ENCODE data around the gene ACTN2. TPM values are rescaled to one million over a fixed set of nuclear protein-coding genes. Genes with fewer than 3 reads are reported as not detected.

Gene ACTN2
- polyA plus RNA-seq, 1 experiment: not detected

DNA sequence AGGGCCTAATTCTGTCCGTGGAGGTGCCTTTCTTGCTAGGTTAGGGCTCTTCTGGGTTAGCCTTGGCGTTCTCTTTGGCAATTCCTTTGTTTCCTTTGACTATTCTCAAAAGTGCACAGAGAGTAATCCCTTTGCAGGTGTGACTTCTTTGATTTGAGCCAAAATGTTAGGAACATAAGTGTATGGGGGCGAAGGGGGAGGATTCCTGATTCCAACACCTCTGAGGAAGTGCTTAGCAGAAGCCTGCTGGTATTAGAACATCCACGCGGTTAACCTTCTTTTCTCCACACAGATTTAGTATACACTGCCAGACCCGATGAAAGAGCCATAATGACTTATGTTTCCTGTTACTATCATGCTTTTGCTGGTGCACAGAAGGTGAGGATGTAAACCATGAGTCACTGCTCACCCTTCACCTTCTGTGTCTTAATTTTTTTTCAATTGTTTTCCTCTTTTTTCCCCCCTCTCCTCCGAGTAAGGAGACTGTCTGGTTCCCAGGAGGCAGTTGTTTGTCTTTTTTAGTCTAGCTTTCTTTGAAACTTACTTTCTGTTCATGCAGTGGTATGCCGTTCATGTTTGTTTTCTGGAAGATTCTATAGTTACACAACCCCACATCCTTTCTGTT is 48.0 kb downstream of the ACTN2 start:
- no peak overlapping the region for H3K4me3 ChIP-seq (ENCODE audit: low read depth, low read length)
- ChIA-PET POLR2A (no interaction called here), CTCF (no interaction called here)
- TF ChIP-seq, protein P1, sequence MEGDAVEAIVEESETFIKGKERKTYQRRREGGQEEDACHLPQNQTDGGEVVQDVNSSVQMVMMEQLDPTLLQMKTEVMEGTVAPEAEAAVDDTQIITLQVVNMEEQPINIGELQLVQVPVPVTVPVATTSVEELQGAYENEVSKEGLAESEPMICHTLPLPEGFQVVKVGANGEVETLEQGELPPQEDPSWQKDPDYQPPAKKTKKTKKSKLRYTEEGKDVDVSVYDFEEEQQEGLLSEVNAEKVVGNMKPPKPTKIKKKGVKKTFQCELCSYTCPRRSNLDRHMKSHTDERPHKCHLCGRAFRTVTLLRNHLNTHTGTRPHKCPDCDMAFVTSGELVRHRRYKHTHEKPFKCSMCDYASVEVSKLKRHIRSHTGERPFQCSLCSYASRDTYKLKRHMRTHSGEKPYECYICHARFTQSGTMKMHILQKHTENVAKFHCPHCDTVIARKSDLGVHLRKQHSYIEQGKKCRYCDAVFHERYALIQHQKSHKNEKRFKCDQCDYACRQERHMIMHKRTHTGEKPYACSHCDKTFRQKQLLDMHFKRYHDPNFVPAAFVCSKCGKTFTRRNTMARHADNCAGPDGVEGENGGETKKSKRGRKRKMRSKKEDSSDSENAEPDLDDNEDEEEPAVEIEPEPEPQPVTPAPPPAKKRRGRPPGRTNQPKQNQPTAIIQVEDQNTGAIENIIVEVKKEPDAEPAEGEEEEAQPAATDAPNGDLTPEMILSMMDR (IDR thresholded peaks at IDR 0.05; ENCODE audit: insufficient read depth, low read depth, low read length): no peak
- H3K27me3 ChIP-seq (ENCODE audit: control insufficient read depth, insufficient read depth, low read length): no peaks in the 10 kb centered on the region
- DNase-seq (ENCODE audit: low read depth): no peak
- H3K36me3 ChIP-seq (ENCODE audit: control insufficient read depth, insufficient read depth, low read length): no peaks in the 10 kb centered on the region

DNA sequence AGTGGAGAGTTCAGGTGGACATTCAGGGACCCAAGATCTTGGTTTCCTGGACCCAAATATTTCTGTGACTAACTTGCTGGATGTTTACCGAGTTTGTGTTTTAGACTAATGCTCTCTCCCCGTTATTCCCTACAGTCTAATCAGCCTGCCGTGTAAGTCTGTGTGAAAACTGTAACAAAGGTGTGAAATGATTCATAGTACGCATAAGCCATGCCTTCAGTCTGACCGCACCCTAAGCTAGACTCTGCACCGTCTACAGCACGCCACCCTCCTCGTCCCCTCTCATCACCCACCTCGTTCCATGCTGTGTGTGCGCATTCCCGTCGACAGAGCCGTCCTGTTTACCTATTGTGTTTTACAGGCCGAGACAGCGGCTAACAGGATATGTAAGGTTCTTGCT is 50.5 kb downstream of the ACTN2 start:
- H3K27me3 ChIP-seq (ENCODE audit: control insufficient read depth, insufficient read depth, low read length): no peaks in the 10 kb centered on the region
- no peak for DNase-seq (ENCODE audit: low read depth)
- H3K4me3 ChIP-seq (ENCODE audit: low read depth, low read length): no peak overlapping the region
- TF ChIP-seq, protein P1 (IDR thresholded peaks at IDR 0.05; ENCODE audit: insufficient read depth, low read depth, low read length): no peak
- ChIA-PET POLR2A (no interaction called here), CTCF (no interaction called here)
- H3K36me3 ChIP-seq (ENCODE audit: control insufficient read depth, insufficient read depth, low read length): no peaks in the 10 kb centered on the region

GRCh38 chr1:236741753-236742152 is 55.5 kb downstream of the ACTN2 start:
- ChIA-PET CTCF (no interaction called here), POLR2A (no interaction called here)
- Histone ChIP-seq H3K36me3 (ENCODE audit: control insufficient read depth, insufficient read depth, low read length) (no peaks in the 10 kb centered on the region), H3K27me3 (ENCODE audit: control insufficient read depth, insufficient read depth, low read length) (no peaks in the 10 kb centered on the region), H3K4me3 (ENCODE audit: low read depth, low read length) (no peak overlapping the region)
- TF ChIP-seq, protein P1 (IDR thresholded peaks at IDR 0.05; ENCODE audit: insufficient read depth, low read depth, low read length): no peak
- no peak for DNase-seq (ENCODE audit: low read depth)

- Histone ChIP-seq H3K36me3 (ENCODE audit: control insufficient read depth, insufficient read depth, low read length) (no peaks in the 10 kb centered on the region), H3K4me3 (ENCODE audit: low read depth, low read length) (no peak overlapping the region), H3K27me3 (ENCODE audit: control insufficient read depth, insufficient read depth, low read length) (no peaks in the 10 kb centered on the region)
- POLR2A ChIA-PET: no interaction called here
- CTCF ChIA-PET: no interaction called here
- TF ChIP-seq, protein P1 (IDR thresholded peaks at IDR 0.05; ENCODE audit: insufficient read depth, low read depth, low read length): no peak
- no peak for DNase-seq (ENCODE audit: low read depth)
These were observed 56.3 kb downstream of the ACTN2 start for GRCh38 chr1:236742421-236743160.

DNA sequence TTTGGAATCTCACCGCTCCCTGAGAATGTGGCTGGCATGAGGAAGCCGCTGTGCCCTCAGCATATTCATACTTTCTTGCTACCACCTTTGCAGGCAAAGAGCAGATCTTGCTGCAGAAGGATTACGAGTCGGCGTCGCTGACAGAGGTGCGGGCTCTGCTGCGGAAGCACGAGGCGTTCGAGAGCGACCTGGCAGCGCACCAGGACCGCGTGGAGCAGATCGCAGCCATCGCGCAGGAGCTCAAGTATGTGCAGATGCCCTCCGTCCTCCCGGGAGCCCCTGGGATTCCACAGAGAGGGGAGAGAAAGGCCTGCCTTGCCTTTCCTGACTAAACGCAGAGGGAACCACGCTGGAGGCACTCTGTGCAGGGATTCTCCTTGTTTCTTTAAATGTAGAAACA is 58.2 kb downstream of the ACTN2 start:
- ChIA-PET CTCF (interaction anchor here (0.7 kb wide), 1 partner anchor 15 kb away, joined by 4 read pairs; no protein-coding TSS in a partner anchor), POLR2A (no interaction called here)
- TF ChIP-seq, protein P1 (IDR thresholded peaks at IDR 0.05; ENCODE audit: insufficient read depth, low read depth, low read length): no peak
- Histone ChIP-seq H3K36me3 (ENCODE audit: control insufficient read depth, insufficient read depth, low read length) (no peaks in the 10 kb centered on the region), H3K4me3 (ENCODE audit: low read depth, low read length) (no peak overlapping the region), H3K27me3 (ENCODE audit: control insufficient read depth, insufficient read depth, low read length) (no peaks in the 10 kb centered on the region)
- no peak for DNase-seq (ENCODE audit: low read depth)
